PC-9 (cell line): ENCODE results near the gene XPNPEP1.

Experiments used
- EZH2 ChIP-seq: fragments of 200-600 bp; sonication (generic); IDR thresholded peaks from 2 replicates; pipeline ENCODE4 v1.8.0; 2017; ENCODE audit warnings: antibody characterized with exemption, low read depth
- TF ChIP-seq, protein P1 (sequence below): fragments of 200-600 bp; sonication (generic); conservative IDR thresholded peaks from 2 replicates; pipeline ENCODE4 v1.6.1; 2017; ENCODE audit warnings: mixed run types, antibody characterized with exemption, mild to moderate bottlenecking, moderate library complexity

DNA sequence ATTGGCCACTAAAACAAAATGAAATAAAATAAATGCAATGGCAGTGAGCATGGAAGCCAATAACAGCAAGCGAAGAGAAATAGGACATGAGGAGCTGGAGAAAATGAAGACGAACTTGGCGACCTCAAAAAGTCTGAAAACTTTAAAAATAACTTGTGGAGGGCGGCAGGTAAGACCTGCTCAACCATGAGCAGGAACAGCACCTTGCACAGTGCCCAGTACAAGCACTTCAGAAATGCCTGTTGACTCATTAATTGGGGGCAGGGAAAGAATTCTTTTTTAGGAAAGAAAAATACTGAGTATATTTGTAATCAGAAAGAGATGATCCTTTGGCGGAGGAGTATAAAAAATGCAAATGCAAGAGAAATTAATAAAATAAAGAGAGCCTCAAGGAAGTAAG is 78.0 kb downstream of the XPNPEP1 start:
- TF ChIP-seq, protein P1, sequence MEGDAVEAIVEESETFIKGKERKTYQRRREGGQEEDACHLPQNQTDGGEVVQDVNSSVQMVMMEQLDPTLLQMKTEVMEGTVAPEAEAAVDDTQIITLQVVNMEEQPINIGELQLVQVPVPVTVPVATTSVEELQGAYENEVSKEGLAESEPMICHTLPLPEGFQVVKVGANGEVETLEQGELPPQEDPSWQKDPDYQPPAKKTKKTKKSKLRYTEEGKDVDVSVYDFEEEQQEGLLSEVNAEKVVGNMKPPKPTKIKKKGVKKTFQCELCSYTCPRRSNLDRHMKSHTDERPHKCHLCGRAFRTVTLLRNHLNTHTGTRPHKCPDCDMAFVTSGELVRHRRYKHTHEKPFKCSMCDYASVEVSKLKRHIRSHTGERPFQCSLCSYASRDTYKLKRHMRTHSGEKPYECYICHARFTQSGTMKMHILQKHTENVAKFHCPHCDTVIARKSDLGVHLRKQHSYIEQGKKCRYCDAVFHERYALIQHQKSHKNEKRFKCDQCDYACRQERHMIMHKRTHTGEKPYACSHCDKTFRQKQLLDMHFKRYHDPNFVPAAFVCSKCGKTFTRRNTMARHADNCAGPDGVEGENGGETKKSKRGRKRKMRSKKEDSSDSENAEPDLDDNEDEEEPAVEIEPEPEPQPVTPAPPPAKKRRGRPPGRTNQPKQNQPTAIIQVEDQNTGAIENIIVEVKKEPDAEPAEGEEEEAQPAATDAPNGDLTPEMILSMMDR, result no peak
- no peak for TF ChIP-seq EZH2
